ENCODE results near the gene BPIFB3.

DNA sequence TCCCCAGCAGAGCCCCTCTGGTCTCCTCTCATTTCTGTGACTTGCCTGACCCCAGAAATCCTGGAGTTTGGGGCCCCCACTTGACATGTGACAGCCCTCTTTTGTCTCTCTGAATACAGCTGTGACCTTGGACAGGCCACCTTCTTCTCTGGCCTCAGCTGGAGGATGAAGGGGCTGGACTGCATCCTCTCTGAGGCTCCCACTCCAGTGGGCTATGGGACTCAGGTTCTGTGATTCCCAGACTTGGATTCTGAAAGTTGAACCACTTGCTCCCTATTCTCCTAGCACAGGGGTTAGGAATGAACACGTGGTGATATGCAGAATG, 9.1 kb downstream of the BPIFB3 start:
- TF ChIP-seq, protein P1, sequence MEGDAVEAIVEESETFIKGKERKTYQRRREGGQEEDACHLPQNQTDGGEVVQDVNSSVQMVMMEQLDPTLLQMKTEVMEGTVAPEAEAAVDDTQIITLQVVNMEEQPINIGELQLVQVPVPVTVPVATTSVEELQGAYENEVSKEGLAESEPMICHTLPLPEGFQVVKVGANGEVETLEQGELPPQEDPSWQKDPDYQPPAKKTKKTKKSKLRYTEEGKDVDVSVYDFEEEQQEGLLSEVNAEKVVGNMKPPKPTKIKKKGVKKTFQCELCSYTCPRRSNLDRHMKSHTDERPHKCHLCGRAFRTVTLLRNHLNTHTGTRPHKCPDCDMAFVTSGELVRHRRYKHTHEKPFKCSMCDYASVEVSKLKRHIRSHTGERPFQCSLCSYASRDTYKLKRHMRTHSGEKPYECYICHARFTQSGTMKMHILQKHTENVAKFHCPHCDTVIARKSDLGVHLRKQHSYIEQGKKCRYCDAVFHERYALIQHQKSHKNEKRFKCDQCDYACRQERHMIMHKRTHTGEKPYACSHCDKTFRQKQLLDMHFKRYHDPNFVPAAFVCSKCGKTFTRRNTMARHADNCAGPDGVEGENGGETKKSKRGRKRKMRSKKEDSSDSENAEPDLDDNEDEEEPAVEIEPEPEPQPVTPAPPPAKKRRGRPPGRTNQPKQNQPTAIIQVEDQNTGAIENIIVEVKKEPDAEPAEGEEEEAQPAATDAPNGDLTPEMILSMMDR (IDR thresholded peaks at IDR 0.05) = no peak
- TF ChIP-seq POLR2A (IDR thresholded peaks at IDR 0.05) = no peak
